ENCODE measurements around the gene STX1A.

DNA sequence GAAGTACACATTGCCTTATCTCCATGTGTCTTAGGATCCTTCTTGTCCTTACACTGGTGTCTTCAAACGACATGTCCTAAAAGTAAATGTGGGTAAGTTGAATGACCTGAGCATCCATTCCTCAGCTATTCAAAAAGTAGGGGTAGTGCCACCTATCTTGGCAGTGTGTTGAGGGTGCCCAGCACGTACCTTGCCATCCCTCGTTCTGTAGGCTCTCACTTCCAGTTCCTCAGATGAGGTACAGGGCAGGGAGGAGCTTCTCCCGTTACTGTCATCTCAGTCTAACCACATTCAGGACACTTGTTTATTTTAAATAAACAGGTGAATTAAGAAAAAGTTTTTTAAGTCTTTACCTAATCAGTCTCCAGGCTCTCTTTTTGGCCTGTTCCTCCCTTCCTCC lies 23.1 kb downstream of the STX1A start:
- TF ChIP-seq POLR2A (IDR thresholded peaks at IDR 0.05) = no peak
- TF ChIP-seq, protein P1, sequence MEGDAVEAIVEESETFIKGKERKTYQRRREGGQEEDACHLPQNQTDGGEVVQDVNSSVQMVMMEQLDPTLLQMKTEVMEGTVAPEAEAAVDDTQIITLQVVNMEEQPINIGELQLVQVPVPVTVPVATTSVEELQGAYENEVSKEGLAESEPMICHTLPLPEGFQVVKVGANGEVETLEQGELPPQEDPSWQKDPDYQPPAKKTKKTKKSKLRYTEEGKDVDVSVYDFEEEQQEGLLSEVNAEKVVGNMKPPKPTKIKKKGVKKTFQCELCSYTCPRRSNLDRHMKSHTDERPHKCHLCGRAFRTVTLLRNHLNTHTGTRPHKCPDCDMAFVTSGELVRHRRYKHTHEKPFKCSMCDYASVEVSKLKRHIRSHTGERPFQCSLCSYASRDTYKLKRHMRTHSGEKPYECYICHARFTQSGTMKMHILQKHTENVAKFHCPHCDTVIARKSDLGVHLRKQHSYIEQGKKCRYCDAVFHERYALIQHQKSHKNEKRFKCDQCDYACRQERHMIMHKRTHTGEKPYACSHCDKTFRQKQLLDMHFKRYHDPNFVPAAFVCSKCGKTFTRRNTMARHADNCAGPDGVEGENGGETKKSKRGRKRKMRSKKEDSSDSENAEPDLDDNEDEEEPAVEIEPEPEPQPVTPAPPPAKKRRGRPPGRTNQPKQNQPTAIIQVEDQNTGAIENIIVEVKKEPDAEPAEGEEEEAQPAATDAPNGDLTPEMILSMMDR (IDR thresholded peaks at IDR 0.05) = no peak
